ENCODE results near the gene AUTS2.

DNA sequence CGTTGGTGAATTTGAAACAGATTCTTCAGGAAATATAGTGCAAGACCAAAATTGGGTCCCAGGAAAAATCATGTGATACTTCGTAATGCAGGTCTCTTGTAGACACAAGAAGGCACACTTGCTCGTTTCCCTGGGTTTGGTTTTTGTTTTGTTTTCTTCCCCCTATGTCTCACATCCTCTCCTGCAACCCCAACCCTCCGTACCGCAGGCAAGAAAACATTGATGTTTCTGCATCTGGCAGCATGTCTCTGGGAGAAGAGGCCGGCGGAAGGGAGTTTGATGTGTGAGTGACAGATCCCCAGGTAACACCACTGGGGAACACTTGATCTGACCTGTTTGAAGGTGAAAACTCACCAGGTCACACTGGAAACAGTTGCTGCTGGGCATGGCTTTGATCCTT is 718.5 kb downstream of the AUTS2 start:
- TF ChIP-seq POLR2A (IDR thresholded peaks at IDR 0.05; ENCODE audit: low read depth, low read length) = no peak
- TF ChIP-seq POLR2AphosphoS5 (IDR thresholded peaks at IDR 0.05; ENCODE audit: low read depth, low read length) = no peak
- TF ChIP-seq TAF1 (IDR thresholded peaks at IDR 0.05; ENCODE audit: borderline replicate concordance, low read depth, low read length) = no peak
